Measurements from ENCODE around the gene PCDHGB1. TPM values are rescaled to one million over a fixed set of nuclear protein-coding genes. Genes with fewer than 3 reads are reported as not detected.

The PCDHGB1 gene
- total RNA-seq, 1 donor from 2014 or later, result 0.48 TPM

DNA sequence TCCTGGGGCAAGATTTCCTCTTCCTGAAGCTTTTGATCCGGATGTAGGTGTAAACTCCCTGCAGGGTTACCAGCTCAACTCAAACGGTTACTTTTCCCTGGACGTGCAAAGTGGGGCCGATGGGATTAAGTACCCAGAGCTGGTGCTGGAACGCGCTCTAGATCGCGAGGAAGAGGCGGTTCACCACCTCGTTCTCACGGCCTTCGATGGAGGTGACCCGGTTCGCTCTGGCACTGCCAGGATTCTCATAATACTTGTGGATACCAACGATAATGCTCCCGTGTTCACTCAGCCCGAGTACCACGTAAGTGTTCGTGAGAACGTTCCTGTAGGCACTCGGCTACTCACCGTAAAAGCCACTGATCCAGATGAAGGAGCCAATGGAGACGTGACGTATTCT, 5.7 kb downstream of the PCDHGB1 start:
- H3K27me3 Mint-ChIP-seq (ENCODE audit: low read depth), result peaks cover 20% of the 10 kb centered on the region
- no peak overlapping the region for H3K4me3 Mint-ChIP-seq (ENCODE audit: low read depth)
- intact Hi-C loops (cut with micrococcal nuclease), result loop anchor here (5.0 to 10.0 kb wide), 4 partner anchors 67 to 202 kb away; partner anchors contain the start of gene PCDHGA11
- peaks cover 2% of the 10 kb centered on the region for H3K4me1 Mint-ChIP-seq (ENCODE audit: low read depth)
- DNase-seq (ENCODE audit: low spot score), result no peak
- no peak overlapping the region for H3K27ac Mint-ChIP-seq
- peaks cover 1% of the 10 kb centered on the region for H3K36me3 Mint-ChIP-seq (ENCODE audit: low read depth)
- H3K9me3 Mint-ChIP-seq, result peaks cover 21% of the 10 kb centered on the region

DNA sequence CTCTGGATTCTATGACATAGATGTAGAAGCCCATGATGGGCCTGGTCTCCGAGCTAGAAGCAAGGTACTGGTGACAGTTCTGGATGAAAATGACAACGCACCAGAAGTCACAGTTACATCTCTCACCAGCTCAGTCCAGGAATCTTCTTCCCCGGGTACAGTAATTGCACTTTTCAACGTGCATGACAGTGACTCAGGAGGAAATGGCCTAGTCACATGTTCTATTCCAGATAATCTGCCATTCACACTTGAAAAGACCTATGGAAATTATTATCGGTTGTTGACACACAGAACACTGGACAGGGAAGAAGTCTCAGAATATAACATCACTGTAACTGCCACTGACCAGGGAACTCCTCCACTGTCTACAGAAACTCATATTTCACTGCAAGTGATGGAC, 6.2 kb downstream of the PCDHGB1 start:
- H3K36me3 Mint-ChIP-seq (ENCODE audit: low read depth), result peaks cover 3% of the 10 kb centered on the region
- H3K27ac Mint-ChIP-seq, result no peak overlapping the region
- peaks cover 24% of the 10 kb centered on the region for H3K27me3 Mint-ChIP-seq (ENCODE audit: low read depth)
- no peak for DNase-seq (ENCODE audit: low spot score)
- intact Hi-C loops (cut with micrococcal nuclease), result loop anchor here (5.0 to 10.0 kb wide), 4 partner anchors 66 to 201 kb away; partner anchors contain the start of gene PCDHGA11
- no peak overlapping the region for H3K4me3 Mint-ChIP-seq (ENCODE audit: low read depth)
- H3K9me3 Mint-ChIP-seq, result peaks cover 26% of the 10 kb centered on the region
- H3K4me1 Mint-ChIP-seq (ENCODE audit: low read depth), result peaks cover 2% of the 10 kb centered on the region

DNA sequence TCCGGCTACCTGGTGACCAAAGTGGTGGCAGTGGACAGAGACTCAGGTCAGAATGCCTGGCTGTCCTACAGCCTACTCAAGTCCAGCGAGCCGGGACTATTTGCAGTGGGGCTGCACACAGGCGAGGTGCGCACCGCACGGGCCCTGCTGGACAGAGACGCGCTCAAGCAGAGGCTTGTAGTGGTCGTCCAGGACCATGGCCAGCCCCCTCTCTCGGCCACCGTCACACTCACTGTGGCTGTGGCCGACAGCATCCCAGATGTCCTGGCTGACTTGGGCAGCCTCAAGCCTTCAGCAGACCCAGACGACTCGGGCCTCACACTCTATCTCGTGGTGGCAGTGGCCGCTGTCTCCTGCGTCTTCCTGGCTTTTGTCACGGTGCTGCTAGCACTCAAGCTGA, 7.1 kb downstream of the PCDHGB1 start:
- peaks cover 31% of the 10 kb centered on the region for H3K9me3 Mint-ChIP-seq
- intact Hi-C loops (cut with micrococcal nuclease), result loop anchor here (5.0 to 10.0 kb wide), 4 partner anchors 65 to 200 kb away; partner anchors contain the start of gene PCDHGA11
- H3K4me1 Mint-ChIP-seq (ENCODE audit: low read depth), result peaks cover 2% of the 10 kb centered on the region
- no peak overlapping the region for H3K4me3 Mint-ChIP-seq (ENCODE audit: low read depth)
- no peak overlapping the region for H3K27ac Mint-ChIP-seq
- no peak for DNase-seq (ENCODE audit: low spot score)
- peaks cover 3% of the 10 kb centered on the region for H3K36me3 Mint-ChIP-seq (ENCODE audit: low read depth)
- peaks cover 27% of the 10 kb centered on the region for H3K27me3 Mint-ChIP-seq (ENCODE audit: low read depth)

DNA sequence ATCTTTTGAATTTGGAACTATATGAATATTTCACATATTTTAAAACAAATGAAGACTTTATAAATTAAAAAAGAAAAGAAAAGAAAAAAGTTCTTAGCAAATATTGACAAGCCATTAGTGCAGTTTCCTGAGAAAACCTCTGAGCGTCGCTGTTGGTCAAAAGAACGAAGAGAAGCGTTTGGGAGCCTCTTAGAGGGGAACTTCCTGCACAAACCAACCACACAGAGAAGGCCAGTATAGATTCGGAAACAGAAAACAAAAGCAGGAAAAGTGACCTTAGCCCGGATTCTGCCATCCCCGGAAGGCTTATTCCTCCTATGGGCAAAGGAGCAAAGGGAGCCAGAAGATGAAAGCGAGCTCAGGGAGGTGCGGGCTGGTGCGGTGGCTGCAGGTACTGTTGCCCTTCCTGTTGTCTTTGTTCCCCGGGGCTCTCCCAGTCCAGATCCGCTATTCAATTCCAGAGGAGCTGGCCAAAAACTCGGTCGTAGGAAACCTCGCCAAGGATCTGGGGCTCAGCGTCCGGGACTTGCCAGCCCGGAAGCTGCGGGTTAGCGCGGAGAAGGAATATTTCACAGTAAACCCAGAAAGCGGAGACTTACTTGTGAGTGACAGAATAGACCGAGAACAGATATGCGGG, 10.0 kb downstream of the PCDHGB1 start, which contains the start of gene PCDHGB2:
Gene PCDHGB2 (plus strand): TSS at position 205 of the 637 bp plus-strand sequence. CDS start 142 bp downstream, at position 347.
- peak within 1 kb of the TSS; percentile 85 for H3K4me3 Mint-ChIP-seq (ENCODE audit: low read depth)
- peaks cover 52% of the 10 kb centered on the region for H3K9me3 Mint-ChIP-seq
- peaks cover 2% of the 10 kb centered on the region for H3K4me1 Mint-ChIP-seq (ENCODE audit: low read depth)
- DNase-seq (ENCODE audit: low spot score), result no peak
- intact Hi-C loops (cut with micrococcal nuclease), result loop anchor here (5.0 to 10.0 kb wide), 4 partner anchors 62 to 197 kb away; partner anchors contain the start of gene PCDHGA11
- H3K36me3 Mint-ChIP-seq (ENCODE audit: low read depth), result peaks cover 6% of the 10 kb centered on the region
- H3K27me3 Mint-ChIP-seq (ENCODE audit: low read depth), result peaks cover 34% of the 10 kb centered on the region
- H3K27ac Mint-ChIP-seq, result peak within 1 kb of the TSS; percentile 62

DNA sequence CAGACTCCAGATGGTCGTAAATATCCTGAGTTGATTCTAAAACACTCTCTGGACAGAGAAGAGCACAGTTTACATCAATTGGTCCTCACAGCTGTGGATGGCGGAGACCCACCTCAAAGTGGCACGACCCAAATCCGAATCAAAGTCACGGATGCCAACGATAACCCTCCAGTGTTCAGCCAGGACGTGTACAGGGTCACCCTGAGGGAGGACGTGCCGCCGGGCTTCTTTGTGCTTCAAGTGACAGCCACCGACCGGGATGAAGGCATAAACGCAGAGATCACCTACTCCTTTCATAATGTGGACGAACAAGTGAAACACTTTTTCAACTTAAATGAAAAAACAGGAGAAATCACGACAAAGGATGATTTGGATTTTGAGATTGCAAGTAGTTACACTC, 10.8 kb downstream of the PCDHGB1 start:
- H3K36me3 Mint-ChIP-seq (ENCODE audit: low read depth), result peaks cover 6% of the 10 kb centered on the region
- H3K27me3 Mint-ChIP-seq (ENCODE audit: low read depth), result peaks cover 37% of the 10 kb centered on the region
- H3K4me1 Mint-ChIP-seq (ENCODE audit: low read depth), result peaks cover 2% of the 10 kb centered on the region
- H3K9me3 Mint-ChIP-seq, result peaks cover 55% of the 10 kb centered on the region
- H3K27ac Mint-ChIP-seq, result no peak overlapping the region
- no peak for DNase-seq (ENCODE audit: low spot score)
- intact Hi-C loops (cut with micrococcal nuclease), result no loop called here
- peak overlapping the region; percentile 85 for H3K4me3 Mint-ChIP-seq (ENCODE audit: low read depth)

DNA sequence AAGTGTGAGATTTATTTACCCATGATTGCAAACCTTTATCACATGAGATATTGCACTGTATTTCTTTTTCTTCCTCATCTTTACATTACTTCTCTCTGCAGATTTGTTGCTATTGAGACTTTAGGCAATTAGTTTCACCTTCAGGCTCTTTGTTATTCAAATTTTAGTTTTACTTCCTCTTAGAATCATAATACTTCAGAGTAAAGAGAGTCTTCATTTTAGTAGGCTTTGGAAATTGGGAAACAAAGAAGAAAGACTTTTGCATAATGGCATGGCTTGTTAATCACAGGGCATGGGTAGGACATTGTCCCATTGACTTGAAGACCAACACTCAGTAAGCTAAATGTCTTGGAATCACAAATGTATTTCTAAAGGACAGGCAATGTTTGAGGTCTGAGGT, 12.8 kb downstream of the PCDHGB1 start:
- peaks cover 55% of the 10 kb centered on the region for H3K9me3 Mint-ChIP-seq
- no peak overlapping the region for H3K4me3 Mint-ChIP-seq (ENCODE audit: low read depth)
- intact Hi-C loops (cut with micrococcal nuclease), result no loop called here
- peaks cover 33% of the 10 kb centered on the region for H3K27me3 Mint-ChIP-seq (ENCODE audit: low read depth)
- H3K27ac Mint-ChIP-seq, result no peak overlapping the region
- peaks cover 2% of the 10 kb centered on the region for H3K4me1 Mint-ChIP-seq (ENCODE audit: low read depth)
- no peak for DNase-seq (ENCODE audit: low spot score)
- H3K36me3 Mint-ChIP-seq (ENCODE audit: low read depth), result peaks cover 6% of the 10 kb centered on the region

DNA sequence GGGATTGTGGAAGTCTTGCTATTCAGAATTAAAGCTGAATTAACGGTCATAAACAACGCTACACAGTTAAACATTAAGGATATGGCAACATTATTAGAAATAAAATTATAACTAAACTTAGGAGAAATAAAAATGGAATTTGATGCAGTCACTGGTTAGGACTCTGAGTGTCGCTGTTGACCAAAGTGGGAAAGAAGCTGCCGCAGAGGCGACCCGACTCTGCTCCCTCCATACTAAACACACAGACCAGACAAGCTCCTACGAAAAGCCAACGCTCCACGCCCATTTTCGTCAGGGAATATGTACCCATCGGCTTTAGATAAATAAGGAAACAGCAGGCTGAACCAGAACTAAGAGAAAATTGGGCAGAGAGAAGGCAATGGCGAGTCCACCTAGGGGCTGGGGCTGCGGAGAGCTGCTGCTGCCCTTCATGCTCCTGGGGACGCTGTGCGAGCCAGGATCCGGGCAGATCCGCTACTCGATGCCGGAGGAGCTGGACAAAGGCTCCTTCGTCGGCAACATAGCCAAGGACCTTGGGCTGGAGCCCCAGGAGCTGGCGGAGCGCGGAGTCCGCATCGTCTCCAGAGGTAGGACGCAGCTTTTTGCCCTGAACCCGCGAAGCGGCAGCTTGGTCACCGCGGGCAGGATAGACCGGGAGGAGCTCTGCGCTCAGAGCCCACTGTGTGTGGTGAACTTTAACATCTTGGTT, 14.2 kb downstream of the PCDHGB1 start, which contains the start of gene PCDHGA5:
Gene PCDHGA5 (plus strand): TSS at position 211 of the 709 bp plus-strand sequence. CDS start 169 bp downstream, at position 380.
- Mint-ChIP-seq H3K9me3 (peaks cover 52% of the 10 kb centered on the region), H3K36me3 (ENCODE audit: low read depth) (peaks cover 6% of the 10 kb centered on the region), H3K27ac (no peak within 1 kb of the TSS), H3K4me3 (ENCODE audit: low read depth) (no peak within 1 kb of the TSS), H3K4me1 (ENCODE audit: low read depth) (peaks cover 2% of the 10 kb centered on the region), H3K27me3 (ENCODE audit: low read depth) (peaks cover 30% of the 10 kb centered on the region)
- DNase-seq (ENCODE audit: low spot score), result no peak
- intact Hi-C loops (cut with micrococcal nuclease), result no loop called here

DNA sequence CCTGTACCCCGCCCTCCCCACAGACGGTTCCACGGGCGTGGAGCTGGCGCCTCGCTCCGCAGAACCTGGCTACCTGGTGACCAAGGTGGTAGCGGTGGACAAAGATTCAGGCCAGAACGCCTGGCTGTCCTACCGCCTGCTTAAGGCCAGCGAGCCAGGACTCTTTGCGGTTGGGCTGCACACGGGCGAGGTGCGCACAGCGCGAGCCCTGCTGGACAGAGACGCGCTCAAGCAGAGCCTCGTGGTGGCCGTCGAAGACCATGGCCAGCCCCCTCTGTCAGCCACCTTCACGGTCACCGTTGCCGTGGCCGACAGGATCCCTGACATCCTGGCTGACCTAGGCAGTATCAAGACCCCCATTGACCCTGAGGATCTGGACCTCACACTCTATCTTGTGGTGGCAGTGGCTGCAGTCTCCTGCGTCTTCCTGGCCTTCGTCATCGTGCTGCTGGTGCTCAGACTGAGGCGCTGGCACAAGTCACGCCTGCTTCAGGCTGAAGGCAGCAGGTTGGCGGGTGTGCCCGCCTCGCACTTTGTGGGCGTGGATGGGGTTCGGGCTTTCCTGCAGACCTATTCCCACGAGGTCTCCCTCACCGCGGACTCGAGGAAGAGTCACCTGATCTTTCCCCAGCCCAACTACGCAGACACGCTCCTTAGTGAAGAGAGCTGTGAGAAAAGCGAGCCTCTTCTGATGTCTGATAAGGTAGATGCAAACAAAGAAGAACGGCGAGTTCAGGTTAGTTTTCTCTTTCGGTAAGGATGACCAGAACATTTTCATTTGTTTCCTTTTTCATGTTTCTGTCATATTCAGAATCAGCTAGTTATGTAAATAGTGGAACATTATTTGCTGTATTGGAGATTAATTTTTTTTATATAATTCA, 16.4 kb downstream of the PCDHGB1 start:
- no peak for DNase-seq (ENCODE audit: low spot score)
- Mint-ChIP-seq H3K9me3 (peaks cover 45% of the 10 kb centered on the region), H3K36me3 (ENCODE audit: low read depth) (peaks cover 3% of the 10 kb centered on the region), H3K27me3 (ENCODE audit: low read depth) (peaks cover 30% of the 10 kb centered on the region), H3K4me3 (ENCODE audit: low read depth) (no peak overlapping the region), H3K27ac (no peak overlapping the region), H3K4me1 (ENCODE audit: low read depth) (peaks cover 1% of the 10 kb centered on the region)
- intact Hi-C loops (cut with micrococcal nuclease), result no loop called here

DNA sequence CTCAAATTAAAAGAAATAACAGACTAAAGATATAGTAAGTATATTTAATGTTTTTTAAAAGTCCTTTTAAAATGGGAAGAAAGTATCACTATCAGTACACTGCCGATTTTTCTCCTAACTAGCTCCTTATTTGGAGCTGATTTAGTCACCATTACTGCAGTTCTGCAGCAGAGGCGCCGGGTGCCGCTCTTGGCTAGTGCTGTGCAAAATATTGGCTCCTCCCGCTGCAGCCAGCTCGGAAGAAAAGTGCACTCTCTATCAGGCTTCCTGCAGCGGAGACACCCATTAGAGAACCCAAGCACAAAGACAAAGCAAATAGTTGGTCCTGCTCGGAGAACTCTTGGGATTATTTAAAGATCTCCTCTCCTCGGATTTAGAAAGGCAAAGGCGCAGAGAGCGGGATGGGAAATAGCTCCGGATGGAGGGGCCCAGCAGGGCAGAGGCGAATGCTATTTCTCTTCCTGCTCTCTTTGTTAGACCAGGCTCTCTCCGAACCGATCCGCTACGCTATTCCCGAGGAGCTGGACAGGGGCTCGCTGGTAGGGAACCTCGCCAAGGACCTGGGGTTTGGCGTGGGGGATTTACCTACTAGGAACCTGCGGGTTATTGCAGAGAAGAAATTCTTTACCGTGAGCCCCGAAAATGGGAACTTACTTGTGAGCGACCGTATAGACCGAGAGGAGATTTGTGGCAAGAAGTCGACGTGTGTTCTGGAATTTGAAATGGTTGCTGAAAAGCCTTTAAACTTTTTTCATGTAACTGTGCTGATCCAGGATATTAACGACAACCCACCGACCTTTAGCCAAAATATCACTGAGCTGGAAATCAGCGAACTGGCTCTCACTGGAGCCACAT, 20.3 kb downstream of the PCDHGB1 start, which contains the start of gene PCDHGB3:
Gene PCDHGB3 (plus strand): TSS at position 249 of the 855 bp plus-strand sequence. CDS start 153 bp downstream, at position 402.
- Mint-ChIP-seq H3K9me3 (peaks cover 37% of the 10 kb centered on the region), H3K27me3 (ENCODE audit: low read depth) (peaks cover 19% of the 10 kb centered on the region), H3K4me3 (ENCODE audit: low read depth) (peak within 1 kb of the TSS; percentile 77)

DNA sequence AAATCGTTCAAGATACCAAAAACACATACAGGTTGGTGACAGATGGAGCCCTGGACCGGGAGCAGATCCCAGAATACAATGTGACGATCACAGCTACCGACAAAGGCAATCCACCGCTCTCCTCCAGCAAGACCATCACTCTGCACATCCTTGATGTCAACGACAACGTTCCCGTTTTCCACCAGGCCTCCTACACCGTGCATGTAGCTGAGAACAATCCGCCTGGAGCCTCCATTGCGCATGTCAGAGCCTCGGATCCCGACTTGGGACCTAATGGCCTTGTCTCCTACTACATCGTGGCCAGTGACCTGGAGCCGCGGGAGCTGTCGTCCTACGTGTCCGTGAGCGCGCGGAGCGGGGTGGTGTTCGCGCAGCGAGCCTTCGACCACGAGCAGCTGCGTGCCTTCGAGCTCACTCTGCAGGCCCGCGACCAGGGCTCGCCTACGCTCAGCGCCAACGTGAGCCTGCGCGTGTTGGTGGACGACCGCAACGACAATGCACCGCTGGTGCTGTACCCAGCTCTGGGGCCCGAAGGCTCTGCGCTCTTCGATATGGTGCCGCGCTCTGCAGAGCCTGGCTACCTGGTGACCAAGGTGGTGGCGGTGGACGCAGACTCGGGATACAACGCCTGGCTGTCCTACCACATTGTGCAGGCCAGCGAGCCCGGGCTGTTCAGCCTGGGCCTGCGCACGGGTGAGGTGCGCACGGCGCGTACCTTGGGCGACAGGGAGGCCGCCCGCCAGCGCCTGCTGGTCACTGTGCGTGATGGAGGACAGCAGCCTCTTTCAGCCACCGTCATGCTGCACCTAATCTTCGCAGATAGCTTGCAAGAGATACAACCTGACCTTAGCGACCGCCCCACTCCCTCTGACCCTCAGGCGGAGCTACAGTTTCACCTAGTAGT, 21.9 kb downstream of the PCDHGB1 start:
- Mint-ChIP-seq H3K27ac (no peak overlapping the region), H3K9me3 (peaks cover 38% of the 10 kb centered on the region), H3K4me1 (ENCODE audit: low read depth) (peaks cover 1% of the 10 kb centered on the region), H3K36me3 (ENCODE audit: low read depth) (peaks cover 5% of the 10 kb centered on the region), H3K4me3 (ENCODE audit: low read depth) (no peak overlapping the region), H3K27me3 (ENCODE audit: low read depth) (peaks cover 15% of the 10 kb centered on the region)
- intact Hi-C loops (cut with micrococcal nuclease), result no loop called here
- no peak for DNase-seq (ENCODE audit: low spot score)

More for the DNA sequence above, 20.3 kb downstream of the PCDHGB1 start, which contains the start of gene PCDHGB3:
- peaks cover 5% of the 10 kb centered on the region for H3K36me3 Mint-ChIP-seq (ENCODE audit: low read depth)
- intact Hi-C loops (cut with micrococcal nuclease), result no loop called here
- peaks cover 1% of the 10 kb centered on the region for H3K4me1 Mint-ChIP-seq (ENCODE audit: low read depth)
- no peak within 1 kb of the TSS for H3K27ac Mint-ChIP-seq
- no peak for DNase-seq (ENCODE audit: low spot score)
